ENCODE measurements around the gene DIAPH3.

DIAPH3 gene

DNA sequence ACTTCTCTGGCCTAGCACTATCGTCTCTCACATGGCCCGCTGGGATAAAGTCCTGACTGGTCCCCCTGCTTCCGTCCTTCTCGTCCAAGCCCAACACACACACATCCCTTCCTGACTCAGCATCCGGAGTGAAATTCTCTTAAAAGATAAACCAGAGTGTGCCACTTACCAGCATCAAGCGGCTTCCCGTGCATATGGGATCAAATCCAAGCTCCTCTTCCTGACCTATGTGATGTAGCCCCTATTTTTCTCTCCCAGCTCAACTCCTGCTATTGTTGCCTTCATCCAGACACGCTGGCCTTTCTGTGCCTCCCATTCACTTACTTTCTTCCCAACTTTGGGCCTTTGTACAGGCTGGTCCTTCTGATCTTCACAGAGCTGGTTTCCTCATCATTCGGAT, 530.4 kb downstream of the DIAPH3 start:
- Histone ChIP-seq H3K27ac (ENCODE audit: low read depth, low read length) (no peak overlapping the region), H3K27me3 (ENCODE audit: control insufficient read depth, low read length) (peaks cover 1% of the 10 kb centered on the region; the same call in 1 of the 2 replicates), H3K9me2 (replicated peaks; ENCODE audit: control insufficient read depth, low read length) (no peaks in the 10 kb centered on the region), H3K9me3 (ENCODE audit: control insufficient read depth, insufficient read depth, low read length) (no peaks in the 10 kb centered on the region), H3K36me3 (ENCODE audit: control insufficient read depth, low read length) (no peaks in the 10 kb centered on the region), H3F3A (ENCODE audit: control insufficient read depth, insufficient read depth) (no peaks in the 10 kb centered on the region), H4K20me1 (ENCODE audit: control insufficient read depth, insufficient read depth, low read depth, low read length) (no peaks in the 10 kb centered on the region), H3K4me3 (ENCODE audit: low read length) (no peak overlapping the region), H3K79me2 (ENCODE audit: control insufficient read depth, low read length) (no peaks in the 10 kb centered on the region), H3K4me1 (ENCODE audit: control insufficient read depth, low read length) (no peaks in the 10 kb centered on the region), H3K4me2 (ENCODE audit: low read length) (no peak overlapping the region)
- TF ChIP-seq EZH2phosphoT487 (IDR thresholded peaks at IDR 0.05; ENCODE audit: borderline replicate concordance, low read length) = no peak
- TF ChIP-seq, protein P1, sequence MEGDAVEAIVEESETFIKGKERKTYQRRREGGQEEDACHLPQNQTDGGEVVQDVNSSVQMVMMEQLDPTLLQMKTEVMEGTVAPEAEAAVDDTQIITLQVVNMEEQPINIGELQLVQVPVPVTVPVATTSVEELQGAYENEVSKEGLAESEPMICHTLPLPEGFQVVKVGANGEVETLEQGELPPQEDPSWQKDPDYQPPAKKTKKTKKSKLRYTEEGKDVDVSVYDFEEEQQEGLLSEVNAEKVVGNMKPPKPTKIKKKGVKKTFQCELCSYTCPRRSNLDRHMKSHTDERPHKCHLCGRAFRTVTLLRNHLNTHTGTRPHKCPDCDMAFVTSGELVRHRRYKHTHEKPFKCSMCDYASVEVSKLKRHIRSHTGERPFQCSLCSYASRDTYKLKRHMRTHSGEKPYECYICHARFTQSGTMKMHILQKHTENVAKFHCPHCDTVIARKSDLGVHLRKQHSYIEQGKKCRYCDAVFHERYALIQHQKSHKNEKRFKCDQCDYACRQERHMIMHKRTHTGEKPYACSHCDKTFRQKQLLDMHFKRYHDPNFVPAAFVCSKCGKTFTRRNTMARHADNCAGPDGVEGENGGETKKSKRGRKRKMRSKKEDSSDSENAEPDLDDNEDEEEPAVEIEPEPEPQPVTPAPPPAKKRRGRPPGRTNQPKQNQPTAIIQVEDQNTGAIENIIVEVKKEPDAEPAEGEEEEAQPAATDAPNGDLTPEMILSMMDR (IDR thresholded peaks at IDR 0.05; ENCODE audit: low read depth, low read length, poor library complexity, severe bottlenecking) = no peak

DNA sequence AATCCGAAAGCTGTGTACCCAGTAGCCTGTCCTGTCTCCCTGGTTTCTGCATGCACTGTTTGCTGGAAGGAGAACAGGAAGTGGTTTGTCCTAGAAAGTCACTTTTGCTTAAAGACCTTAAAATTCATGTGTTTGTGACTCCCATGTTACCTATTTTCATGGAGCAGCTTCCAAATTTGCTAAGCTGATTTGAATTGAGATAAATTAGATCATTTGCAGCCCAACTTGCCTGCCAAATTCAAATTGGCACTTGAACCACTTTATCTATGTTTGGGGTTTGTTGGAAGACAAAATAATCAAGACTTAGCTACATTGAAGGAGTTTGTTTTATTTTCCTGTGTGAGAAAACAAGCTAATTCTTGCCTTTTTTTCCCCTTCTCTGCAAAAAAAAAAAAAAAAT, 532.5 kb downstream of the DIAPH3 start:
- Histone ChIP-seq H3K4me3 (ENCODE audit: low read length) (no peak overlapping the region), H3K27ac (ENCODE audit: low read depth, low read length) (no peak overlapping the region), H3K4me1 (ENCODE audit: control insufficient read depth, low read length) (no peaks in the 10 kb centered on the region), H3F3A (ENCODE audit: control insufficient read depth, insufficient read depth) (no peaks in the 10 kb centered on the region), H3K4me2 (ENCODE audit: low read length) (no peak overlapping the region), H3K9me2 (replicated peaks; ENCODE audit: control insufficient read depth, low read length) (no peaks in the 10 kb centered on the region), H3K79me2 (ENCODE audit: control insufficient read depth, low read length) (no peaks in the 10 kb centered on the region), H4K20me1 (ENCODE audit: control insufficient read depth, insufficient read depth, low read depth, low read length) (no peaks in the 10 kb centered on the region), H3K27me3 (ENCODE audit: control insufficient read depth, low read length) (peaks cover 7% of the 10 kb centered on the region), H3K9me3 (ENCODE audit: control insufficient read depth, insufficient read depth, low read length) (no peaks in the 10 kb centered on the region), H3K36me3 (ENCODE audit: control insufficient read depth, low read length) (no peaks in the 10 kb centered on the region)
- TF ChIP-seq, protein P1 (IDR thresholded peaks at IDR 0.05; ENCODE audit: low read depth, low read length, poor library complexity, severe bottlenecking) = no peak
- TF ChIP-seq EZH2phosphoT487 (IDR thresholded peaks at IDR 0.05; ENCODE audit: borderline replicate concordance, low read length) = no peak

GRCh38 chr13:59625111-59625510, 538.6 kb downstream of the DIAPH3 start:
- H3K27me3 ChIP-seq (ENCODE audit: control insufficient read depth, low read length) = peaks cover 7% of the 10 kb centered on the region
- no peaks in the 10 kb centered on the region for H3K9me3 ChIP-seq (ENCODE audit: control insufficient read depth, insufficient read depth, low read length)
- no peaks in the 10 kb centered on the region for H3F3A ChIP-seq (ENCODE audit: control insufficient read depth, insufficient read depth)
- H3K36me3 ChIP-seq (ENCODE audit: control insufficient read depth, low read length) = no peaks in the 10 kb centered on the region
- TF ChIP-seq EZH2phosphoT487 (IDR thresholded peaks at IDR 0.05; ENCODE audit: borderline replicate concordance, low read length) = no peak
- TF ChIP-seq, protein P1 (IDR thresholded peaks at IDR 0.05; ENCODE audit: low read depth, low read length, poor library complexity, severe bottlenecking) = no peak
- H3K27ac ChIP-seq (ENCODE audit: low read depth, low read length) = no peak overlapping the region
- no peaks in the 10 kb centered on the region for H4K20me1 ChIP-seq (ENCODE audit: control insufficient read depth, insufficient read depth, low read depth, low read length)
- no peak overlapping the region for H3K4me2 ChIP-seq (ENCODE audit: low read length)
- H3K4me3 ChIP-seq (ENCODE audit: low read length) = no peak overlapping the region
- no peaks in the 10 kb centered on the region for H3K79me2 ChIP-seq (ENCODE audit: control insufficient read depth, low read length)
- H3K9me2 ChIP-seq (replicated peaks; ENCODE audit: control insufficient read depth, low read length) = no peaks in the 10 kb centered on the region
- no peaks in the 10 kb centered on the region for H3K4me1 ChIP-seq (ENCODE audit: control insufficient read depth, low read length)

All from DOHH2 (cell line).